ENCODE measurements around the gene COL1A1. TPM values are rescaled to one million over a fixed set of nuclear protein-coding genes. Genes with fewer than 3 reads are reported as not detected.

COL1A1 gene
- total and polyA plus RNA-seq, 4 donors: 8.3 to 72.5 (median 35.8) TPM

DNA sequence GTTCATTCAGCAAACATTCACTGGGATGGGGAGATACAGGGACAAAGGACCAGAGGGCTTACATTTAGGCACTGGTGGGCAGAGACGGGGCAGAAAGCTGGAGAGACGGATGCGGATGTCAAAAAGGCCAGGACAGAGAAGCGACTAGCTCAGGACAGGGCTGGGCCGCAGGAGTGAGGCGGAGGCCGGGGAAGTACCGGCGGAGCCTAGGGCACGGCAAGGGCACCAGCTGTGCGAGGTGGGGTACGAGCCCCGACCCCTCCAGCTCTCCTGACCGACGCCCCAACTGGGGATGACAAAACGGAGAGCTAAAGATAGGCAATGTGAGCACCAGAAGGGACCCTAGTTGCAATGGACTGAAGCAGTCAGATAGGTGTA is 39.5 kb downstream of the COL1A1 start (continued):
- TF ChIP-seq, protein P1, sequence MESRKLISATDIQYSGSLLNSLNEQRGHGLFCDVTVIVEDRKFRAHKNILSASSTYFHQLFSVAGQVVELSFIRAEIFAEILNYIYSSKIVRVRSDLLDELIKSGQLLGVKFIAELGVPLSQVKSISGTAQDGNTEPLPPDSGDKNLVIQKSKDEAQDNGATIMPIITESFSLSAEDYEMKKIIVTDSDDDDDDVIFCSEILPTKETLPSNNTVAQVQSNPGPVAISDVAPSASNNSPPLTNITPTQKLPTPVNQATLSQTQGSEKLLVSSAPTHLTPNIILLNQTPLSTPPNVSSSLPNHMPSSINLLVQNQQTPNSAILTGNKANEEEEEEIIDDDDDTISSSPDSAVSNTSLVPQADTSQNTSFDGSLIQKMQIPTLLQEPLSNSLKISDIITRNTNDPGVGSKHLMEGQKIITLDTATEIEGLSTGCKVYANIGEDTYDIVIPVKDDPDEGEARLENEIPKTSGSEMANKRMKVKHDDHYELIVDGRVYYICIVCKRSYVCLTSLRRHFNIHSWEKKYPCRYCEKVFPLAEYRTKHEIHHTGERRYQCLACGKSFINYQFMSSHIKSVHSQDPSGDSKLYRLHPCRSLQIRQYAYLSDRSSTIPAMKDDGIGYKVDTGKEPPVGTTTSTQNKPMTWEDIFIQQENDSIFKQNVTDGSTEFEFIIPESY (IDR thresholded peaks at IDR 0.05): no peak

DNA sequence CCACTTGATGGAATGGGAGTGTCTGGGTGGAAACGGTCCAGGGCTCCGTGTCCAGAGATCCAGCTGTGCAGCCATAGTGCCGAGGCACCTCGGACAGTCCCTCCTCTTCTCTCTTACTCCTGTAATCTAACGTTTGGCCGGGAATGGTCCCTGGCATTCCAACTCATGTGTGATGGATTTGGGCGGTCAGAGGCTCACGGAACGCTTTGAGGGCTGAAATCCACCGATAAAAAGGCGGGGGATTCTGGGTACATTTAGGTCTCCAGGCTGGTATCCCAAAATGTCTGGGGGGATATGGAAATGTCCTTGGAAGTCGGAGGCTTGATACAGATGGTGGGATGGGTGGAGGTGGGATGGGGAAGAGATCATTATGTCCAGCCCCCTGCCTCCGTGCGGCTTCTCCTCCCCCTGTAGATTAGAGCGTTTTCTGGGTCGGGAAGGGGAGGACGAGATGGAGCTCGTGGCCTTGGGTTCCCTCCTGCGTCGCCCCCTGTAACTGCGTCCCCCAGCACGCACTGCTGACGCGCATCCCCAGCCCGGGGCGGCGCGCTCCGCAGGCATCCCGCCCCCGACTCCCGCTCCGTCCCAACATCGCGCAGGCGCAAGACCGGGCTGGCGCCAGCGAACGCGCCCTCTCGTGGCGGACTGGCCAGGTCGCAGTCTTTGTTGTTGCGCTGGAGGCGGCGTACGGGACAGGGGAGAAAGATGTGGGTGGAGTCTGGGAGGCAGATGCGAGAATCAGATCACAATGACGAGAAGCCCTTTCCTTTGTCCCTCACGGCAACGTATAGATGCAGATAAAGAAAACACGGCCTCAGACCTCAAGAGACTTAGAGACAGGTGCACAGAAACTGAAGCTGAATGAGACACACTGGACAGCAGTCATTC is 40.2 kb downstream of the COL1A1 start:
- 1% methylated on average over 53 of the region's 53 CpGs for WGBS
- no peak for TF ChIP-seq TAF1 (conservative IDR thresholded peaks at IDR 0.05)
- no peak for TF ChIP-seq YY1 (IDR thresholded peaks at IDR 0.05)
- TF ChIP-seq CTCF (IDR thresholded peaks at IDR 0.05; ENCODE audit: low read depth, low read length, missing input control): peak; percentile 92
- no peak for TF ChIP-seq SP1 (IDR thresholded peaks at IDR 0.05)
- TF ChIP-seq FOXA1 (IDR thresholded peaks at IDR 0.05): no peak
- peak; percentile 85 to 93 for TF ChIP-seq RAD21 (IDR thresholded peaks at IDR 0.05)
- peak overlapping the region; percentile 45 to 53 (median 49) for H3K4me3 ChIP-seq (ENCODE audit: low read depth in 1 of 3, low read length in 3 of 3)
- H3K9me3 ChIP-seq (ENCODE audit: control insufficient read depth in 4 of 4, low read length in 3 of 4): no peaks in the 10 kb centered on the region
- no peaks in the 10 kb centered on the region for H3K36me3 ChIP-seq (ENCODE audit: control insufficient read depth in 4 of 4, insufficient read depth in 3 of 4, low read depth in 1 of 4, low read length in 3 of 4)
- peaks cover 0 to 11% (median 8%) of the 10 kb centered on the region in 4 donors for H3K4me1 ChIP-seq (ENCODE audit: control insufficient read depth in 4 of 4, insufficient read depth in 4 of 4, low read length in 3 of 4)
- no peaks in the 10 kb centered on the region for H3K27me3 ChIP-seq (ENCODE audit: control insufficient read depth in 4 of 4, insufficient read depth in 4 of 4, low read length in 3 of 4)
- peak overlapping the region; percentile 36 to 38 for H3K27ac ChIP-seq (ENCODE audit: low read depth in 1 of 2, low read length in 2 of 2)
- H3K9ac ChIP-seq (ENCODE audit: low read depth in 1 of 2, low read length in 2 of 2): peak overlapping the region; percentile 3 to 62
- DNase-seq (ENCODE audit: low spot score): peak; percentile 89

DNA sequence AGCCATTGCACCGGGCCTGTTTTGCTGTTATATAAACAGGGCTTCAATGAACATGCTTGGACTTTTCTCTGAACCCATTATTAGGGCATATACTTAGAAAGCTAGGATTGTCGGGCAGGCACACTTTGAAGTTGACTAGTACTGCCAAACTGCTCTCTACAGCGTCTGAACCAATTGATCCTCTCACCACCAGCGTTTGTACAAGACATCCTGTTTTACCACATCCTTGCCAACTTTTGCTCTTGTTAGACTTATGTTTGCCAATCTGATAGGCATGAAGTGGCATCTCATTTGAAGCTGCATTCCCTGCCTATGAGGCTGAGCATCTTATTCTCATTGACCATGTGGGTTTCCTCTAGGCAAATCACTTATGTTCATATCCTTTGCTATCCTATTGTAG is 43.5 kb downstream of the COL1A1 start:
- H3K9ac ChIP-seq (ENCODE audit: low read depth in 1 of 2, low read length in 2 of 2): no peak overlapping the region
- H3K27me3 ChIP-seq (ENCODE audit: control insufficient read depth in 4 of 4, insufficient read depth in 4 of 4, low read length in 3 of 4): no peaks in the 10 kb centered on the region
- WGBS: 55% methylated on average over 4 of the region's 4 CpGs
- H3K36me3 ChIP-seq (ENCODE audit: control insufficient read depth in 4 of 4, insufficient read depth in 3 of 4, low read depth in 1 of 4, low read length in 3 of 4): no peaks in the 10 kb centered on the region
- H3K9me3 ChIP-seq (ENCODE audit: control insufficient read depth in 4 of 4, low read length in 3 of 4): no peaks in the 10 kb centered on the region
- no peak overlapping the region for H3K27ac ChIP-seq (ENCODE audit: low read depth in 1 of 2, low read length in 2 of 2)
- H3K4me1 ChIP-seq (ENCODE audit: control insufficient read depth in 4 of 4, insufficient read depth in 4 of 4, low read length in 3 of 4): peaks cover 0 to 17% (median 12%) of the 10 kb centered on the region in 4 donors
- DNase-seq (ENCODE audit: low spot score): no peak
- no peak overlapping the region for H3K4me3 ChIP-seq (ENCODE audit: low read depth in 1 of 3, low read length in 3 of 3)
- TF ChIP-seq SP1 (IDR thresholded peaks at IDR 0.05) (no peak), CTCF (IDR thresholded peaks at IDR 0.05; ENCODE audit: low read depth, low read length, missing input control) (no peak), GABPA (IDR thresholded peaks at IDR 0.05 in 1 of 2, conservative IDR thresholded peaks at IDR 0.05 in 1 of 2) (no peak), ATF3 (IDR thresholded peaks at IDR 0.05) (no peak), FOXA1 (IDR thresholded peaks at IDR 0.05) (no peak), RXRA (IDR thresholded peaks at IDR 0.05) (no peak), TAF1 (conservative IDR thresholded peaks at IDR 0.05) (no peak), RAD21 (IDR thresholded peaks at IDR 0.05) (no peak), MAX (IDR thresholded peaks at IDR 0.05) (no peak), NR2F2 (IDR thresholded peaks at IDR 0.05) (no peak), HNF4A (conservative IDR thresholded peaks at IDR 0.05) (no peak), FOXA2 (IDR thresholded peaks at IDR 0.05) (no peak), REST (IDR thresholded peaks at IDR 0.05) (no peak), HNF4G (IDR thresholded peaks at IDR 0.05) (no peak), EGR1 (IDR thresholded peaks at IDR 0.05; ENCODE audit: low read depth in 2 of 2) (no peak)

Measured in liver (tissue), 9 donors.